ENCODE data around the gene KCNT1.

KCNT1 gene

DNA sequence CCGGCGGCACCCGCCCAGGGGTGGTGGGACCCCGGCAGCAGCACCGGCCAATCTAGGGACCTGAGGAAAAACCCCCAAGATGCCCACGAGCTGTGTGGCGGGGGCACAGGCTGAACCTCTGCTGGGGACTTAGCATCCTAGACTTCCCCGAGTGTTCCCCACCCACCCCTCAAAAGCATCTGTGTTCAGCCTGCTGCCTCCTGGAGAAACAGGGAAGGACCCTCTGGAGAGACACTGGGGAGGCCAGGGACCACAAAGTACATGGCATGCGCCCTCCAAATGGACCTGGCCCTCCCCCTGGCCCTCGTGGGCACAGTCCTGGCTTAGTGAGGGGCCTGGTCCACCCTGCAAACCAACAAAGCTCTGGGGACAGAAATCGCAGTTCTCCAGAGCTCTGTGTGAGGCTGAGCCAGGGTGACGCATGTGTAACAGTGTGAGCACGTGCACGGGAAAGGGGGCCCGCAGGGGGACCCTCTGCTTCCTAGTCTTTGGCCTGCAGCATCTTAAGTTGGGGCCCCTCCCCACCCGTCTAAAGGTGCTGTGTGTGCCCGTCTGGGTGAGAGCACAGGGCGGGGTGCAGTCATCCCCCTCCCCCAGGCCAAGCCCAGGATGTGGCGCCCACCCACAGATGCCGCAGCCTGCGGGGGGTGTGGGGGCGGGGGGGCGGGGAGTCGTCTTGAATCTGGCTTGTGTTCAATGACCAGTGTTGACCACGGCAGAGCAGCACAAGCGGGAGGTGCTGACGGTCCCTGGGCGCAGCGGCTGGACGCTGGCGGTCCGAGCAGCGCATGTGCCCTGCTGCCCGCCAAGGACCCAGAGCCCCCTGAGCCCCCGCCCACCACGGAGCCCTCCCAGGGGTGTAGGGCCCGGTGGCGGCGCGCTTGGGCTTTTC is 672 bp upstream of the KCNT1 start:
- no peak for DNase-seq

DNA sequence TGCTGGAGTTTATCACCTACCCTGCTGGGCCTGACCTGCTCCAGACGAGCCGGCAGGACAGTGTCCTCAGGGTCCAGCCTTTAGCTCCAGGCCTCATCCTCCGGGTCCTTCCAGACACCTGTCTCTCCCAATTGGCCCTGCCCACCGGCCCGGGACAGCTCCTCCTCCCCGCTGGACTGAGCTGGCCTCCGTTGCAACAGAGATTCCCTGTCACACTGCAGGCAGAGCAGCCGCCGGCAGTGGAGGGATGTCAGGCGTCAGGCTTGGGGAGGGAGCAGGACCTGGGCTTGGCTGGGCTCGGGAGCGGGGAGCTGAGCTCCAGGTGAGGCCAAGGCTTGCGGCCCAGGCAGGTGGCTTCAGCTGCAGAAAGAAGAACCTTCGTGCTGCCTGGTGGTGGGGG is 1.7 kb downstream of the KCNT1 start:
- no peak for DNase-seq

- DNase-seq = no peak
Measured at GRCh38 chr9:135704483-135704882, 2.5 kb downstream of the KCNT1 start.

DNA sequence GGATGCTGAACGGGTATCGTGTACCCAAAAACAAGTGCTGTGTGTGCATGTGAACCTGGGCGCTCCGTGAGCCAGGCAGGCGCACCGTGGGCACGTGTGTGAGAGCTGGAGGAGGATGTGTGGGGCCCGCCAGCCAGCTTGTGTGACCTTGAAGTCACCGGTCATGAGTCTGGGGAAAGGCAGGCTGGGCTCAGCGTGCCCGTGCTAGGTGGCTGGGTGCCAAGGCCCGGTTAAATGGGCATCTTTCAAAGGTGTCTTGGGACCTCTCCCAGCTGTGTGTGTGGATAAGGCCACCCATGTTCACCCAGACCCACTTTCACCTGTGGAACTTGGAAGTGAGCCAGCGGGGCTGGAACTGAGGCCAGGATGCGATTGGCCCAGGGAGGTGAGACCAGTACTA is 3.4 kb downstream of the KCNT1 start:
- DNase-seq = no peak

- DNase-seq = no peak
Measured at GRCh38 chr9:135706288-135706687, 4.3 kb downstream of the KCNT1 start.

- no peak for DNase-seq
Measured at GRCh38 chr9:135707252-135708138, 5.5 kb downstream of the KCNT1 start.

DNA sequence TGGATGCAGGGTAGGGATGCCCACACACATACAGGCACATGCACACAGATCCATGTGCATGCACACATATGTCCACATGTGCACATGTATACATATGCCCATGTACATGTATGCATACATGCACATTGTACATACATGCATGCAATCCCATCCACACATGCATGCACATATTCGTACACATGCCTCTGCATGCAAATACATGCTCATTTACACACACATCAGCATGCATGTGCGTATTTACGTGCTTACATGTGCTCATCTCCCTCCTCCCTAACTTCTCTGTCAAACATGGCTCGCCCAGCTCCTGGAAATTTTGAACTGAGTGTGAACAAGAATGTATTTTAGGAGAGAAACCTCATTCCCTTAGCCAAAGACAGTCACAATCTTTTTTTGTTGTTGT is 6.2 kb downstream of the KCNT1 start:
- DNase-seq = no peak

GRCh38 chr9:135711391-135711790 is 9.4 kb downstream of the KCNT1 start:
- no peak for DNase-seq

GRCh38 chr9:135711881-135712280 is 9.9 kb downstream of the KCNT1 start:
- no peak for DNase-seq

GRCh38 chr9:135712613-135713295 is 10.8 kb downstream of the KCNT1 start:
- no peak for DNase-seq

DNA sequence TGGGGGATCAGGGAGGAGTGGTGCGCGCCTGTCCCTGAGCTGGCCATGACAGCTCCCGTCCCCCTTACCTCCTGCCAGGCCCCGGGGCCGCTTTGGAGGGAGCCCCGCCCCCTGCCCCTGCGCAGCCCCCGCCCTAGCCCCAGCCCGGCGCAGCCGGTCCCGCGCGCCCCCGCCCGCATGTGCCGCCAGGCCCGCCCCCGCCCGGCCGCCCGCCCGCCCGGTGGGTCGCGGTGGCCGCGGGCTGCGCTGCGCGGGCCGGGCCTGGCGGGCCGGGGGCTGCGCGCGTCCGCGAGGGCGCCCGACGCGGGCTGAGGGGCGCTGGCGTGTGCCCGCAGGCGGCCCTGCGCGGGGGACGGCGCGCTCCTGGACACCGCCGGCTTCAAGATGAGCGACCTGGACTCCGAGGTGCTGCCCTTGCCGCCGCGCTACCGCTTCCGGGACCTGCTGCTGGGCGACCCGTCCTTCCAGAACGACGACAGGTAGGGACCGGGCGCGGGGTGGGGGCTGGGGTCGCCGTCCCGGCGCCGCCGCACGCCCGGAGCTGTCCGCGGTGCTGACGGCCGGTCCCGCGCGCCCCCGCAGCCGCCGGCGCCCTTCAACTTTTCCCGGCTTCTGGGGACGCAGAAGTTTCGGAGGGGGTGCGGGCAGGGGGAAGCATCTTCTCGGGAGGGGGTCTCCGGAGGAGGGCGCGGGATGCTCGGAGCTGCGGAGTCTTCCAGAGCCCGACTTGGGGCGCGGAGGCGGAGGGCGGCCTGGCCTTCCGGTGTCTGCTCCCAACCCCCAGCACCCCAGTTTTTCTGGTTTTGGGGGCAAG is 12.5 kb downstream of the KCNT1 start:
- no peak for DNase-seq

DNA sequence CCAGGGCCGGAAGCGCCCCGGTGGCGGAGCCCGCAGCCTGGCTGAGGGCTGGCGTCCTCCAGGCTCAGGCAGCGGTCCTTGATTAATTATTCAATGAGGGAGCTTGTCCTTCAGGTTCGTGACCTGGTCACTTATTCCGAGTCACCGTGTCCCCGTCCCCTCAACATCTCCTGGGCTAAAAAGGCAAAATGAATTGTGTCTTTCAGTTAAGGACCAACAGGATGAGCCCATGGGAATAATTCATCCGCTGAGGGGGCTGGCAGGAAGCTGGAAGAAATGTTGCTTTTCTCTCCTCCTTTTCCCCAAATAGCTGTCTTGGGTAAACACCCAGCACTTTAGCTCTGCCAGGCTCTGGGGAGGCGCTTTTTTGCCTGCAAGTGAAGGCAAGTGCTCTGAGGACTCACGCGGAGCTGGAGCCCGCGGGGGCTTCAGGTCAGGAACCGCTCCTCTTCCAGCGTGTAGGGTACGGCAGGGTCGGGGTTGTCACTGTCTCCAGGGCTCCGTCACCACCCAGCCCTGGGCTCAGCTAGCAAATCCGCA is 13.1 kb downstream of the KCNT1 start:
- DNase-seq = no peak

DNA sequence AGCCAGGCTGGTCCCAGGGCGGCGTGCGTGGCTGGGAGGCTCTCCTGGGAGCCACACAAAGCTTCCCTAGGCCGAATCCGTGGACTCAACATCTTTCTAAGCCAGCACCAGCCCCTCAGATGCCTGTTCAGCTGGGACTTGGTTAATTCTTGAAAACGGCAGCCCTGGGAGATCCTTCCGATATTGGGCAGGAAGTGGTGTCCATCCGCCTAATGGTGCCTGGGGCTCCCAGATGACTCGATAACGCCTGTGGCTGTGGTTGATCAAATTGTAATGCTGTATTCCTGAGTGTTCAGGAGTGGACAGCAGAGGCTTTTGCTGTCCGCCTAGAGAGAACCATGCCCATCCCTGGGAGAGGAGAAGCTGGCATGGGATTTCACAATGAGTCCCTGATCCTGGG is 14.1 kb downstream of the KCNT1 start:
- no peak for DNase-seq

- no peak for DNase-seq
Measured at GRCh38 chr9:135717410-135717809, 15.4 kb downstream of the KCNT1 start.

DNA sequence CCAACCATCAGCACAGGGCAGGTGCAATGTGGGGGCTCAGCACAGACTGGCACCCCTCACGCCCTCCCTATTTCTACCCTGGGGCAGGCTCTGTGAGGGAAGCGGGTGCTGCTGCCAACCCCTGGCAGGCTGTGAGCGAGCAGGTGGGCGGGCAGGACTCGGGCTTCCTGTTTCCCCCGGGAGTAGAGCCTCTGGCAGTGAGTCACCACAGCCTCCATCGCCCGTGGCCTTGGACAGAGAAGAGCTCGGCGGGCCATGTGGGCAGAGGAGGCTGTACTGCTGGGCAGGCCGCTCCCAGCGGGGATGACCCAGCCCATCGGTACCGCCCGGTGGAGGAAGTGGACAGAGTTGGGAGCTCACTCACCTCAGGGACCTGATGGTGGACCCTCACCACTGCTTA is 16.6 kb downstream of the KCNT1 start:
- DNase-seq = no peak

DNA sequence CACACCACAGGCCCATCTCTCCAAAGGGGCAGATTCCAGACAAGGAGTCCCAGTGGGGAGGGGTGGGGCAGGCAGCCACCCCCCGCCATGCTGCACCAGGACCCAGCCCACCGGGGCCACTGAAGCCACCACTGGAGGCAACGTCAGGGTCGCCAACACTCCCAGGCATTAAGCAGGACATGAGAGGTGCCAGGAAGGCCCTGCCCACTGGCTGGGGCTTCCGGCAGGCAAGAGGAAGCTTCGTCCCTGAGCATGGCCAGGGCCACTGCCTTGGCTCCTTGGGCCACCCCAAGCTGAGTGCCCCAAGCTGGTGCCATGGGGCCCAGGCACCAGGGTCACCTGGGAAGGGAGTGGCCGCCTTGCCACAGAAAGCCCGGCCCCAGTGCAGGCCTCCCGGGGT is 17.5 kb downstream of the KCNT1 start:
- no peak for DNase-seq

GRCh38 chr9:135722365-135722764 is 20.4 kb downstream of the KCNT1 start:
- DNase-seq = no peak

DNA sequence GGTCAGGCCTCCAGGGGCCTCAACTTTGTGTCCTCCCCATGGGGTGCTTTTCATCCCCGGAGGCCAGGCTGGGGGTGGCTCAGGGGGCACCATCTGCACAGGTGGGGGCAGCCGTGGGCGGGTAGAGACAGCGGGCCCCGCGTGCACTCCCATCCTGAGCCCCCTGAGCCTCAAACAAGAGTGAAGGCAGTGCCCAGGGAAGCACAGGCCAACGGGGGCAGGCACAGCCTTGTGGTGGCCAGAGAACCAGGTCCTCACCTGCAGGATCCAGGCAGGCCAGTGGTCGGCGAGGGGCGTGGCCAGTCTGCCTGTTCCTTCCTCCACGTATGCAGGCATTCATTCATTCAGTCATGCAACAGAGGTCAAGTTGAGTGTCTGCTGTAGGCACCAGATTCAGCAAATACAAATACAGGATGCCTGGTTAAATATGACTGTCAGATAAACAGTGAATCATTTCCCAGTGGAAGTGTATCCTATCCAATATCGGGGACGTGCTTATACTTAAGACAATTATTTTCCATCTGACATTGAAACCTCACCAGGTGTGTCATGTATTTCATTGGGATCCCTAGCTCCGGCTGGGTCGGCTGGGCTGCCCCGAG is 22.3 kb downstream of the KCNT1 start:
- DNase-seq = no peak

GRCh38 chr9:135726138-135726853 is 24.3 kb downstream of the KCNT1 start:
- no peak for DNase-seq

- no peak for DNase-seq
Measured at GRCh38 chr9:135727257-135727875, 25.4 kb downstream of the KCNT1 start.

Measured in activated naive CD4-positive, alpha-beta T cell (primary cell).